ENCODE results near the gene FTSJ3. TPM values are rescaled to one million over a fixed set of nuclear protein-coding genes. Genes with fewer than 3 reads are reported as not detected.
A peak's percentile ranks its signal among the peaks of the same experiment; 100 is the strongest.

FTSJ3 gene
- total RNA-seq, 4 donors from 2014 or later = 46.8 to 72.4 (median 56.2) TPM

GRCh38 chr17:63772801-63773271, 54.6 kb downstream of the FTSJ3 start:
- intact Hi-C loops (cut with DNase I) = no loop called here
- WGBS = 4% methylated on average over 7 of the region's 7 CpGs

More at GRCh38 chr17:63772801-63773271, 54.6 kb downstream of the FTSJ3 start:
- H3K36me3 ChIP-seq = peaks cover 0 to 15% (median 8%) of the 10 kb centered on the region in 4 donors
- peak overlapping the region; percentile 77 to 97 (median 82) for H3K4me3 ChIP-seq
- TF ChIP-seq POLR2A (IDR thresholded peaks at IDR 0.05; ENCODE audit: low read depth) (no peak), CTCF (IDR thresholded peaks at IDR 0.05) (no peak), POLR2AphosphoS5 (IDR thresholded peaks at IDR 0.05) (no peak), EP300 (IDR thresholded peaks at IDR 0.05) (no peak)
- no peaks in the 10 kb centered on the region for H3K9me3 ChIP-seq
- H3K27me3 ChIP-seq = no peaks in the 10 kb centered on the region
- H3K4me1 ChIP-seq = peaks cover 45 to 72% (median 66%) of the 10 kb centered on the region in 4 donors
- no peak for DNase-seq (ENCODE audit: extremely low spot score)
- peak overlapping the region; percentile 94 to 98 (median 97) for H3K27ac ChIP-seq (replicated peaks in 1 of 4)

Other genes starting within 250 kb of the FTSJ3 start
- 10 to 100 TPM in 3 of 4 donors, 1 to 10 TPM in 1; 9.4 to 35.0 (median 14.8) TPM for gene TACO1, start 226.8 kb downstream of the FTSJ3 start, total RNA-seq
- gene MAP3K3, start 205.2 kb downstream of the FTSJ3 start, total RNA-seq = 100 to 1,000 TPM in 1 of 4 donors, 10 to 100 TPM in 3; 67.7 to 132 (median 86.6) TPM
- gene LIMD2, start 127.5 kb downstream of the FTSJ3 start, total RNA-seq = 10 to 100 TPM in 2 of 4 donors, 1 to 10 TPM in 2; 3.1 to 14.9 (median 8.0) TPM
- gene STRADA, start 85.9 kb downstream of the FTSJ3 start, total RNA-seq = 10 to 100 TPM; 18.2 to 20.5 (median 20.1) TPM
- 10 to 100 TPM; 47.3 to 60.7 (median 56.2) TPM for gene CCDC47, start 54.1 kb downstream of the FTSJ3 start, total RNA-seq
- 10 to 100 TPM; 80.4 to 93.9 (median 84.3) TPM for gene DDX42, start 53.5 kb downstream of the FTSJ3 start, total RNA-seq
- 100 to 1,000 TPM in 1 of 4 donors, 10 to 100 TPM in 3; 71.2 to 117 (median 92.1) TPM for gene PSMC5, start 232 bp downstream of the FTSJ3 start, total RNA-seq
- 100 to 1,000 TPM; 112 to 136 (median 127) TPM for gene SMARCD2, start 15.0 kb upstream of the FTSJ3 start, total RNA-seq
- gene CSH2, start 46.0 kb upstream of the FTSJ3 start, total RNA-seq = not detected
- gene GH2, start 54.3 kb upstream of the FTSJ3 start, total RNA-seq = not detected
- gene CSH1, start 68.9 kb upstream of the FTSJ3 start, total RNA-seq = not detected
- not detected for gene CSHL1, start 83.6 kb upstream of the FTSJ3 start, total RNA-seq
- not detected for gene GH1, start 91.2 kb upstream of the FTSJ3 start, total RNA-seq
- 1 to 10 TPM; 2.1 to 6.1 (median 5.8) TPM for gene CD79B, start 104.7 kb upstream of the FTSJ3 start, total RNA-seq
- gene SCN4A, start 145.3 kb upstream of the FTSJ3 start, total RNA-seq = under 1 TPM; under 0.01 to 0.71 (median 0.20) TPM
- gene PRR29, start 170.7 kb upstream of the FTSJ3 start, total RNA-seq = under 1 TPM in 3 of 4 donors, not detected in 1; 0.23 to 0.42 (median 0.39) TPM
- 10 to 100 TPM; 22.4 to 75.1 (median 58.1) TPM for gene ICAM2, start 193.0 kb upstream of the FTSJ3 start, total RNA-seq

Measured in esophagus muscularis mucosa (tissue), 4 donors.